ENCODE measurements around the gene RGS7. TPM values are rescaled to one million over a fixed set of nuclear protein-coding genes. Genes with fewer than 3 reads are reported as not detected.
"Not testable (repeated sequence)": the region's sequence is repeated elsewhere in the genome, so short reads cannot be mapped to it uniquely, and the experiment has no call there.

Gene RGS7
- total RNA-seq, 1 donor, result not detected

GRCh38 chr1:241332987-241333386, 24.0 kb downstream of the RGS7 start:
- no peak for DNase-seq (ENCODE audit: low read depth in 2 of 3, low spot score in 2 of 3)

GRCh38 chr1:241332037-241332409, 25.0 kb downstream of the RGS7 start:
- DNase-seq (ENCODE audit: low read depth in 2 of 3, low spot score in 2 of 3), result no peak

GRCh38 chr1:241331328-241332036, 25.5 kb downstream of the RGS7 start:
- DNase-seq (ENCODE audit: low read depth in 2 of 3, low spot score in 2 of 3), result no peak

- no peak for DNase-seq (ENCODE audit: low read depth in 2 of 3, low spot score in 2 of 3)
Measured at GRCh38 chr1:241330619-241331327, 26.2 kb downstream of the RGS7 start.

- DNase-seq (ENCODE audit: low read depth in 2 of 3, low spot score in 2 of 3), result no peak
Measured at GRCh38 chr1:241325456-241325855, 31.5 kb downstream of the RGS7 start.

- DNase-seq (ENCODE audit: low read depth in 2 of 3, low spot score in 2 of 3), result peak in 1 of 3 donors; percentile 14
Measured at GRCh38 chr1:241323514-241324195, 33.4 kb downstream of the RGS7 start.

- no peak for DNase-seq (ENCODE audit: low read depth in 2 of 3, low spot score in 2 of 3)
Measured at GRCh38 chr1:241317676-241318075, 39.3 kb downstream of the RGS7 start.

GRCh38 chr1:241316372-241316771, 40.6 kb downstream of the RGS7 start:
- no peak for DNase-seq (ENCODE audit: low read depth in 2 of 3, low spot score in 2 of 3)

GRCh38 chr1:241311056-241311746, 45.8 kb downstream of the RGS7 start:
- no peak for DNase-seq (ENCODE audit: low read depth in 2 of 3, low spot score in 2 of 3)

GRCh38 chr1:241310451-241310850, 46.6 kb downstream of the RGS7 start:
- no peak for DNase-seq (ENCODE audit: low read depth in 2 of 3, low spot score in 2 of 3)

GRCh38 chr1:241309651-241310050, 47.4 kb downstream of the RGS7 start:
- no peak for DNase-seq (ENCODE audit: low read depth in 2 of 3, low spot score in 2 of 3)

- DNase-seq (ENCODE audit: low read depth in 2 of 3, low spot score in 2 of 3), result no peak
Measured at GRCh38 chr1:241308471-241308870, 48.5 kb downstream of the RGS7 start.

- no peak for DNase-seq (ENCODE audit: low read depth in 2 of 3, low spot score in 2 of 3)
Measured at GRCh38 chr1:241308011-241308410, 49.0 kb downstream of the RGS7 start.

- no peak for DNase-seq (ENCODE audit: low read depth in 2 of 3, low spot score in 2 of 3)
Measured at GRCh38 chr1:241306125-241306790, 50.7 kb downstream of the RGS7 start.

GRCh38 chr1:241302024-241302423, 55.0 kb downstream of the RGS7 start:
- DNase-seq (ENCODE audit: low read depth in 2 of 3, low spot score in 2 of 3), result not testable (repeated sequence)

GRCh38 chr1:241299347-241299746, 57.7 kb downstream of the RGS7 start:
- no peak for DNase-seq (ENCODE audit: low read depth in 2 of 3, low spot score in 2 of 3)

- DNase-seq (ENCODE audit: low read depth in 2 of 3, low spot score in 2 of 3), result no peak
Measured at GRCh38 chr1:241292973-241293372, 64.0 kb downstream of the RGS7 start.

GRCh38 chr1:241291548-241291947, 65.5 kb downstream of the RGS7 start:
- not testable (repeated sequence) for DNase-seq (ENCODE audit: low read depth in 2 of 3, low spot score in 2 of 3)

GRCh38 chr1:241286486-241286885, 70.5 kb downstream of the RGS7 start:
- DNase-seq (ENCODE audit: low read depth in 2 of 3, low spot score in 2 of 3), result no peak

- no peak for DNase-seq (ENCODE audit: low read depth in 2 of 3, low spot score in 2 of 3)
Measured at GRCh38 chr1:241276391-241276790, 80.6 kb downstream of the RGS7 start.

GRCh38 chr1:241275981-241276380, 81.0 kb downstream of the RGS7 start:
- no peak for DNase-seq (ENCODE audit: low read depth in 2 of 3, low spot score in 2 of 3)

Measured in hematopoietic multipotent progenitor cell (in vitro differentiated cells).